A549 treated with Mapracorat at 1 μM for 4 hours (cell line): ENCODE data around the gene REEP3. TPM values are rescaled to one million over a fixed set of nuclear protein-coding genes. Genes with fewer than 3 reads are reported as not detected.

Experiments used
- total RNA-seq: library from RNA; stranded (reverse); fragments of 200-300 nt; extraction: Qiagen RNA extraction; gene quantifications from 5 replicates; pipeline ENCODE4 v1.2.3, GENCODE V29; 2022

The REEP3 gene, protein sequence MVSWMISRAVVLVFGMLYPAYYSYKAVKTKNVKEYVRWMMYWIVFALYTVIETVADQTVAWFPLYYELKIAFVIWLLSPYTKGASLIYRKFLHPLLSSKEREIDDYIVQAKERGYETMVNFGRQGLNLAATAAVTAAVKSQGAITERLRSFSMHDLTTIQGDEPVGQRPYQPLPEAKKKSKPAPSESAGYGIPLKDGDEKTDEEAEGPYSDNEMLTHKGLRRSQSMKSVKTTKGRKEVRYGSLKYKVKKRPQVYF
- 15.9 to 21.1 TPM (median 19.6 TPM) in 5 replicates for total RNA-seq

GRCh38 chr10:63520500-63521415 is at the start of gene REEP3:
Gene REEP3, plus strand, starts transcription at chr10:63521401. Its CDS starts 145 bp downstream, at chr10:63521546.

Other genes starting within 250 kb of the REEP3 start
- 16.7 to 21.2 TPM (median 20.0 TPM) in 5 replicates for gene JMJD1C, start 55.4 kb upstream of the REEP3 start, total RNA-seq